Left lung (tissue), 10 donors: Measurements from ENCODE around the gene ALG12. TPM values are rescaled to one million over a fixed set of nuclear protein-coding genes. Genes with fewer than 3 reads are reported as not detected.

ENCODE experiments used
- ATAC-seq: fragments of 200-7000 bp; cut with Tn5 transposase; one replicate; pipeline ENCODE4 v1.9.1; 2020; ENCODE audit warnings: moderate library complexity
- DNase-seq, 4 donors: peaks; one replicate each; pipeline ENCODE4 v3.0.0-alpha.2; 2013 to 2020
- H3K27ac ChIP-seq, 2 donors: fragments of 200-600 bp; sonication (generic) in 1 of 2; one replicate each; pipeline versions ENCODE4 v1.5.0 to v1.8.0; 2020 to 2021
- H3K27me3 ChIP-seq, 2 donors: fragments of 200-600 bp; sonication (generic) in 1 of 2; one replicate each; pipeline versions ENCODE4 v1.5.0 to v1.8.0; 2020 to 2021
- H3K36me3 ChIP-seq, 2 donors: fragments of 200-600 bp; sonication (generic) in 1 of 2; one replicate each; pipeline versions ENCODE4 v1.5.0 to v1.8.0; 2020 to 2021
- H3K4me1 ChIP-seq, 2 donors: fragments of 200-600 bp; one replicate each; pipeline ENCODE4 v1.8.0; 2021
- H3K4me3 ChIP-seq, 2 donors: fragments of 200-600 bp; sonication (generic) in 1 of 2; one replicate each; pipeline versions ENCODE4 v1.5.0 to v1.8.0; 2020 to 2021; ENCODE audit warnings: mild to moderate bottlenecking in 1 of 2
- H3K9me3 ChIP-seq, 2 donors: fragments of 200-600 bp; sonication (generic) in 1 of 2; one replicate each; pipeline versions ENCODE4 v1.5.0 to v1.8.0; 2020 to 2021
- CTCF ChIP-seq, 2 donors: fragments of 200-600 bp; sonication (generic) in 1 of 2; IDR thresholded peaks; one replicate each; pipeline versions ENCODE4 v1.5.0 to v1.8.0; 2021; ENCODE audit warnings: antibody characterized with exemption in 2 of 2
- intact Hi-C, 2 donors: fragments of 100-400 bp; cut with DNase I; formaldehyde crosslinking; loops; one replicate each; pipeline versions ENCODE4 v1.11.2 to v1.14.2; 2022
- polyA plus RNA-seq, 6 donors: library from polyadenylated mRNA; unstranded; fragments of 120-200 nt; gene quantifications; one replicate each; pipeline ENCODE4 v1.2.1, GENCODE V29; 2013; ENCODE audit not compliant: insufficient read length in 6 of 6
- total RNA-seq, 2 donors: library from RNA; stranded (reverse); fragmentation: NEBNext Ultra II Directional; extraction: Animal tissue kit (Norgen Biotek cat#: 25700); gene quantifications; one replicate each; pipeline ENCODE4 v1.2.1, GENCODE V29; 2021
- donor health status: DM: no; HTN: yes; CAD: no.
- donor health status: DM: no; HTN: no; CAD: no.

ALG12 gene
- total and polyA plus RNA-seq, 8 donors = 16.4 to 35.2 (median 24.7) TPM

- Histone ChIP-seq H3K36me3 (peaks cover 0 to 76% of the 10 kb centered on the region in 2 donors), H3K4me1 (no peaks in the 10 kb centered on the region), H3K9me3 (peaks cover 0 to 9% of the 10 kb centered on the region in 2 donors), H3K27ac (no peak overlapping the region), H3K4me3 (no peak overlapping the region), H3K27me3 (no peaks in the 10 kb centered on the region)
- no peak for TF ChIP-seq CTCF (IDR thresholded peaks at IDR 0.05)
- DNase-seq (no peak), ATAC-seq (no peak)
- intact Hi-C loops = no loop called here
These were observed 31.7 kb downstream of the ALG12 start for GRCh38 chr22:49886346-49887063.

GRCh38 chr22:49885881-49886280, 32.4 kb downstream of the ALG12 start:
- H3K27me3 ChIP-seq = no peaks in the 10 kb centered on the region
- ATAC-seq (no peak), DNase-seq (no peak)
- peaks cover 0 to 70% of the 10 kb centered on the region in 2 donors for H3K36me3 ChIP-seq
- H3K27ac ChIP-seq = no peak overlapping the region
- H3K4me1 ChIP-seq = no peaks in the 10 kb centered on the region
- TF ChIP-seq CTCF (IDR thresholded peaks at IDR 0.05) = no peak
- no peak overlapping the region for H3K4me3 ChIP-seq
- intact Hi-C loops = no loop called here
- peaks cover 0 to 9% of the 10 kb centered on the region in 2 donors for H3K9me3 ChIP-seq

GRCh38 chr22:49885281-49885680, 33.0 kb downstream of the ALG12 start:
- TF ChIP-seq CTCF (IDR thresholded peaks at IDR 0.05) = no peak
- peaks cover 0 to 6% of the 10 kb centered on the region in 2 donors for H3K9me3 ChIP-seq
- intact Hi-C loops = no loop called here
- H3K4me3 ChIP-seq = no peak overlapping the region
- no peak for ATAC-seq
- H3K27ac ChIP-seq = no peak overlapping the region
- H3K27me3 ChIP-seq = no peaks in the 10 kb centered on the region
- H3K4me1 ChIP-seq = no peaks in the 10 kb centered on the region
- H3K36me3 ChIP-seq = peaks cover 0 to 64% of the 10 kb centered on the region in 2 donors
- DNase-seq = no peak

GRCh38 chr22:49884503-49885260, 33.6 kb downstream of the ALG12 start:
- Histone ChIP-seq H3K27ac (no peak overlapping the region), H3K4me3 (no peak overlapping the region), H3K9me3 (peaks cover 0 to 2% of the 10 kb centered on the region in 2 donors), H3K36me3 (peaks cover 0 to 59% of the 10 kb centered on the region in 2 donors), H3K27me3 (no peaks in the 10 kb centered on the region), H3K4me1 (no peaks in the 10 kb centered on the region)
- DNase-seq (no peak), ATAC-seq (no peak)
- no peak for TF ChIP-seq CTCF (IDR thresholded peaks at IDR 0.05)
- intact Hi-C loops = no loop called here

- no peak overlapping the region for H3K27ac ChIP-seq
- H3K4me1 ChIP-seq = no peaks in the 10 kb centered on the region
- H3K4me3 ChIP-seq = no peak overlapping the region
- H3K27me3 ChIP-seq = no peaks in the 10 kb centered on the region
- ATAC-seq = no peak
- H3K36me3 ChIP-seq = peaks cover 0 to 54% of the 10 kb centered on the region in 2 donors
- TF ChIP-seq CTCF (IDR thresholded peaks at IDR 0.05) = no peak
- intact Hi-C loops = no loop called here
- no peak for DNase-seq
- H3K9me3 ChIP-seq = peaks cover 0 to 1% of the 10 kb centered on the region in 2 donors
These were observed 34.2 kb downstream of the ALG12 start for GRCh38 chr22:49884075-49884474.
